Muscle layer of duodenum (tissue), 2 donors: ENCODE results near the gene KLHL10.
"Not testable (repeated sequence)": the region's sequence is repeated elsewhere in the genome, so short reads cannot be mapped to it uniquely, and the experiment has no call there.

Experiments
- H3K27ac ChIP-seq: one replicate; pipeline ENCODE4 v1.7.0; 2013; ENCODE audit warnings: mild to moderate bottlenecking, low read length
- H3K27me3 ChIP-seq: one replicate; pipeline ENCODE4 v1.7.0; 2013; ENCODE audit warnings: low read depth, mild to moderate bottlenecking, control low read depth, low read length
- H3K36me3 ChIP-seq, 2 donors: one replicate each; pipeline ENCODE4 v1.7.0; 2013; ENCODE audit warnings: low read length in 2 of 2, control low read depth in 1 of 2, mild to moderate bottlenecking in 1 of 2; ENCODE audit not compliant: insufficient read depth in 2 of 2, control insufficient read depth in 1 of 2
- H3K4me1 ChIP-seq, 2 donors: one replicate each; pipeline ENCODE4 v1.7.0; 2013; ENCODE audit warnings: low read length in 2 of 2, mild to moderate bottlenecking in 2 of 2, control low read depth in 1 of 2, moderate library complexity in 1 of 2; ENCODE audit not compliant: insufficient read depth in 2 of 2, control insufficient read depth in 1 of 2
- H3K4me3 ChIP-seq, 2 donors: one replicate each; pipeline ENCODE4 v1.7.0; 2013; ENCODE audit warnings: low read length in 2 of 2, low read depth in 1 of 2, mild to moderate bottlenecking in 1 of 2
- H3K9me3 ChIP-seq, 2 donors: one replicate each; pipeline ENCODE4 v1.7.0; 2013; ENCODE audit warnings: low read length in 2 of 2, control low read depth in 1 of 2, mild to moderate bottlenecking in 1 of 2; ENCODE audit not compliant: control insufficient read depth in 1 of 2
- donor health status: healthy.

KLHL10 gene

DNA sequence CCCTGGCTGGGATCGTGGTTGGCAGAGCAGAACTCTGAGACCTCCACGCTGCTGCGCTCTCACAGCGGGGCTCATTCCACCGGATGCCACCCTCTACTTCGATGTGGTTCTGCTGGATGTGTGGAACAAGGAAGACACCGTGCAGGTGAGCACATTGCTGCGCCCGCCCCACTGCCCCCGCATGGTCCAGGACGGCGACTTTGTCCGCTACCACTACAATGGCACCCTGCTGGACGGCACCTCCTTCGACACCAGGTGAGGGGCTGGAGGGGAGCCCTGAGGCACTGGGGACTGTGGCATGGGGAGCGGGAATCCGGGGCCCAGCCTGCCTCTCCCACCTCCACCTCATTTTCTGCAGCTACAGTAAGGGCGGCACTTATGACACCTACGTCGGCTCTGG is 19.6 kb upstream of the KLHL10 start:
- Histone ChIP-seq H3K27me3 (peaks cover 4% of the 10 kb centered on the region), H3K27ac (no peak overlapping the region), H3K36me3 (peaks cover 0 to 6% of the 10 kb centered on the region in 2 donors), H3K4me1 (peaks cover 0 to 8% of the 10 kb centered on the region in 2 donors), H3K9me3 (no peaks in the 10 kb centered on the region), H3K4me3 (no peak overlapping the region)

DNA sequence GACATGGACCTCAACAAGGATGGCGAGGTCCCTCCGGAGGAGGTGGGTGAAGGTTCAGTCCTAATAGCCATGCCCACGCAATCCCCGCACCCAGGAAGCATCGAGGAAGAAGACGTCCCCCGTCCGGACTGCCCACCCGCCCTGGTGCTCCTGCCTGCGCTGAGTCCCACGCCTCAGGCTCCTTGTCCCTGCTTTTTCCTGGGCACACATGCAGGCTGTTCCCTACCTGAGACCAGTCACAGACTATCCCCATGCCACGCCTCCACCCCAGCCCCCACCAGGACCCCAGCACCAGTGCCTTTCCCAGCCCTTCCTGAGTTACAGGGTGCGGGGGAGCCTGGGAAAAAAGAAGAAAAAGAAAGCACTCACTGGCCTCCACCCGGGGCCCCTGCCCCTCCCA is 15.8 kb upstream of the KLHL10 start:
- H3K4me1 ChIP-seq, result no peaks in the 10 kb centered on the region
- no peak overlapping the region for H3K4me3 ChIP-seq
- H3K27me3 ChIP-seq, result no peaks in the 10 kb centered on the region
- peaks cover 0 to 24% of the 10 kb centered on the region in 2 donors for H3K36me3 ChIP-seq
- H3K9me3 ChIP-seq, result no peaks in the 10 kb centered on the region
- no peak overlapping the region for H3K27ac ChIP-seq

DNA sequence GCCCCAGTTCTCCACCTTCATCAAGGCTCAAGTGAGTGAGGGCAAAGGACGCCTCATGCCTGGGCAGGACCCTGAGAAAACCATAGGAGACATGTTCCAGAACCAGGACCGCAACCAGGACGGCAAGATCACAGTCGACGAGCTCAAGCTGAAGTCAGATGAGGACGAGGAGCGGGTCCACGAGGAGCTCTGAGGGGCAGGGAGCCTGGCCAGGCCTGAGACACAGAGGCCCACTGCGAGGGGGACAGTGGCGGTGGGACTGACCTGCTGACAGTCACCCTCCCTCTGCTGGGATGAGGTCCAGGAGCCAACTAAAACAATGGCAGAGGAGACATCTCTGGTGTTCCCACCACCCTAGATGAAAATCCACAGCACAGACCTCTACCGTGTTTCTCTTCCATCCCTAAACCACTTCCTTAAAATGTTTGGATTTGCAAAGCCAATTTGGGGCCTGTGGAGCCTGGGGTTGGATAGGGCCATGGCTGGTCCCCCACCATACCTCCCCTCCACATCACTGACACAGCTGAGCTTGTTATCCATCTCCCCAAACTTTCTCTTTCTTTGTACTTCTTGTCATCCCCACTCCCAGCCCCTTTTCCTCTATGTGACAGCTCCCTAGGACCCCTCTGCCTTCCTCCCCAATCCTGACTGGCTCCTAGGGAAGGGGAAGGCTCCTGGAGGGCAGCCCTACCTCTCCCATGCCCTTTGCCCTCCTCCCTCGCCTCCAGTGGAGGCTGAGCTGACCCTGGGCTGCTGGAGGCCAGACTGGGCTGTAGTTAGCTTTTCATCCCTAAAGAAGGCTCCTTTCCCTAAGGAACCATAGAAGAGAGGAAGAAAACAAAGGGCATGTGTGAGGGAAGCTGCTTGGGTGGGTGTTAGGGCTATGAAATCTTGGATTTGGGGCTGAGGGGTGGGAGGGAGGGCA is 15.1 kb upstream of the KLHL10 start:
- H3K36me3 ChIP-seq, result peaks cover 0 to 27% of the 10 kb centered on the region in 2 donors
- no peak overlapping the region for H3K4me3 ChIP-seq
- H3K27me3 ChIP-seq, result no peaks in the 10 kb centered on the region
- no peak overlapping the region for H3K27ac ChIP-seq
- no peaks in the 10 kb centered on the region for H3K9me3 ChIP-seq
- no peaks in the 10 kb centered on the region for H3K4me1 ChIP-seq

DNA sequence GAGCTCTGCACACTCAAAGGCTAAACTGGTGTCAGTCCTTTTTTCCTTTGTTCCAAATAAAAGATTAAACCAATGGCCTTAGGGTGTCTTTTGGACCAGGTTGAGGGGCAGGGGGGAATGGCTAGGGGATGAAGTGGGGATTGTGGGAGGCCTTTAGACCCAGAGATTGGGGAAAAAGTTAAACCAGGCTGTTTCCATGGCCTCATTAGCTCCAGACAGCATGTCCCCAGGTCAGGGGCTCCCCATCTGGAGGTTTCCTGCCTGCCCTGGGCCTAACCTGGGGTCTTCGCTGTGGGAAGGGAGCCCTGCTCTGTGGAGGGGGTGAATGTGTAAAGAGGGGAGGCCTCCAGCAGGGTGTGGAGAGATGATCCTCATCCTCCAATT is 14.5 kb upstream of the KLHL10 start:
- no peaks in the 10 kb centered on the region for H3K27me3 ChIP-seq
- no peak overlapping the region for H3K4me3 ChIP-seq
- no peaks in the 10 kb centered on the region for H3K9me3 ChIP-seq
- peaks cover 0 to 29% of the 10 kb centered on the region in 2 donors for H3K36me3 ChIP-seq
- no peak overlapping the region for H3K27ac ChIP-seq
- no peaks in the 10 kb centered on the region for H3K4me1 ChIP-seq

DNA sequence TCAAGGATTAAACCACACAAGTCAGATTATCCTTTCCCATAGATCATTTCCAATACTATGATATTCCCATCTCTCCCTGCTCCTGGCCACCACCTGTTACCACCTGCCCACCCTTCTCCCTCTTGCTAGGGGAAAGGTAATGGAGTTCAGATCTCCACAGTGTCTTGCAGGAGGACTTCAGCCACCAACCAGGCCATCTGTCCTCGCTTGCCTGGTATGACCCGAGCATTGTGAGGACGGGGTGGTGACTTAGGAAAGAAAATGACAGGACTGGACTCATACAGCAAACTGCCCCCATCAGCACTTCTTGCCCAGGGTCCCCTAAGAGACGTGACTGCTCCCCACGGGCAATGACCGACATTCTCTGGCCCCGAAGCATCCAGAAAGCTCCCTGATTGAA is 14.0 kb upstream of the KLHL10 start:
- Histone ChIP-seq H3K4me1 (no peaks in the 10 kb centered on the region), H3K9me3 (no peaks in the 10 kb centered on the region), H3K27ac (no peak overlapping the region), H3K4me3 (no peak overlapping the region), H3K27me3 (no peaks in the 10 kb centered on the region), H3K36me3 (peaks cover under 1 to 30% of the 10 kb centered on the region in 2 donors)

DNA sequence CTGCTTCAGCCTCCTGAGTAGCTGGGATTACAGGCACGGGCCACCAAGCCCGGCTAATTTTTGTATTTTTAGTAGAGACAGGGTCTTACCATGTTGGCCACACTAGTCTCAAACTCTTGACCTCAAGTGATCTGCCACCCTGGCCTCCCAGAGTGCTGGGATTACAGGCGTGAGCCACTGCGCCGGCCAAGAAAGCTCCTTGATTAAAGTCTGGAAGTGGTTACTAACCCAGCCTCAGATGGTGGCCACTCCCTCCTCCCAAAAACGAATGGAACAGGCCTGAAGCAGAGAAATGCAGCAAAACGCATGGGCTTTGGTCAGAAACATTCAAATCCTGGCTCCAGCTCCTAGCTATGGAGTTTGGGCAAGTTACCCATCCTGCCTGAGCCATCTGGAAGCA is 13.5 kb upstream of the KLHL10 start:
- Histone ChIP-seq H3K4me1 (no peaks in the 10 kb centered on the region), H3K4me3 (no peak overlapping the region), H3K27ac (no peak overlapping the region), H3K36me3 (peaks cover 5 to 35% of the 10 kb centered on the region in 2 donors), H3K27me3 (no peaks in the 10 kb centered on the region), H3K9me3 (no peaks in the 10 kb centered on the region)

DNA sequence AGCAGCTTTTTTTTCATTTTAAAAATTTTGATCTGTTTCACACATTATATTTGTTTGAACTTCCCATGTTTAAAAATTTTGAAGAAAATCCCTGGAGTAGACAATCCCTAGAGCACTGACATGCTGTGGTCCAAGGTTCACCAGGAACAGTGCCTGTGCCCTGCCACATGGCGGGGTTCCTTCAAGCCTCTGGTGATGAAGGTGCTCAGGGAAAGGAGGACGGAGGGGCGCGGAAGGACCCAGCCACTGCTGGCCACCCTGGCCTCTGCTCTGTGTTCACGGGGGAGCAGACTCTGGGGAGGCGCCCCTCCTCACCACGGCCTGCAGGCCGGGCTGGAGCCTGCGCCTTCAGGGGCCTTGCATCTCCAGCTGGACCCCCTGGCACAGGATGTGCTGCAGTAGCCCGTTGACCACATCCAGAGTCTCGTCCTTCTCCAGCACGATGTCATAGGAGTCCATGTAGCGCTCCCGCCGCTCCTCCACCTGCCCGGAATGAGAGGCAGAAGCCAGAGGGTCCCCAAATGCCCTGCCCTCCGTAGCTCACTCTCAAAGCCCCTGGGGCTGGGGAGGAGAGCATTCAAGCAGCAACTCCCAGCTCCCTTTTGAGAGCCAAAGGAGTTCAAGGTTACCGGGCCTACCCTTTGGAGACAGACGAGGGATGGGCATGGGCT is 12.3 kb upstream of the KLHL10 start:
- H3K4me1 ChIP-seq, result no peaks in the 10 kb centered on the region
- H3K27me3 ChIP-seq, result no peaks in the 10 kb centered on the region
- no peak overlapping the region for H3K4me3 ChIP-seq
- no peaks in the 10 kb centered on the region for H3K9me3 ChIP-seq
- H3K36me3 ChIP-seq, result peaks cover 5 to 43% of the 10 kb centered on the region in 2 donors
- H3K27ac ChIP-seq, result no peak overlapping the region

DNA sequence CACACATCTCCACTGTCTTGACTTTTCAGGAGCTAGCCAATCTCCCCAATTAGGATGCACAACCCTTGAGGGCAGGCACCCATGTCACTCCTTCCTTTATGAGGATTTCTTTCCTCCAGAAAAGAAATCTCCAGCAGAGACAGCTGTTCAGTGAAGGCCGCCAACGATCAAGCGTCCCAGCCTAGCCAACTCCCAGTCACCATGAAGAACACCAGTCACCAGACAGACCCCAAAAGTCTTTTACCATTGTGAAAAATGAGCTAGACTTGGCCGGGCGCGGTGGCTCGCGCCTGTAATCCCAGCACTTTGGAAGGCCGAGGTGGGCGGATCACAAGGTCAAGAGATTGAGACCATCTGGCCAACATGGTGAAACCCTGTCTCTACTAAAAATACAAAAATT is 7.7 kb upstream of the KLHL10 start:
- H3K4me1 ChIP-seq, H3K9me3 ChIP-seq, H3K27me3 ChIP-seq, H3K4me3 ChIP-seq, H3K27ac ChIP-seq: not testable (repeated sequence)
- peaks cover 8 to 62% of the 10 kb centered on the region in 2 donors for H3K36me3 ChIP-seq

DNA sequence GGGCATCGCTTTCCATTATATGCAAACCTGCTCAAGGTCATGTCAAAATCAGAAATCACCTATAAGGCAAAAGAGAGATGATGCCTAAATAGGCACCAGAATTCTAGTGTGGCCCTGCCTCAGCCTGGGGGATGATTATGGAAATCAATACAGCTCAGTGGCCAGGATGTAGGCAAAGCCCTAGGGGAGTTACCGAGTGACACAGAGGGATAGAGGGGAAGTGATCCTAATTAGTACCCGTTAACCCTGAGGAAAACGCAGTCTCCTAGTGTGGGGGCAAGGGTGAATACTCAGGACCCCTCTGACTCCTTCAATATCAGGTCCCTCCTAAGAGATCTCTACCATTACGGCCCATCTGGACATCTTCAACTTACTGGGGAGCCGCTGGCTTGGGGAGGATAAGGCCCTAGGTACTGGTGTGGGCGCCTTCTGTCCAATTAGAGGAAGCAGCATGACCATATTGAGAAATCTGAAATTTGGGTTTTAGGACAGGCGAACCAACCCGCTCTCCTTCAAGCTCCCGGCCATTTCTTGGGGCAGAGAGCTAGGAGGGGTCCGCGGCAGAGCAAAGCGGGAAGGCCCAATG is 2.3 kb upstream of the KLHL10 start:
- peaks cover 4 to 21% of the 10 kb centered on the region in 2 donors for H3K36me3 ChIP-seq
- peak overlapping the region; percentile 36 for H3K27ac ChIP-seq
- no peaks in the 10 kb centered on the region for H3K27me3 ChIP-seq
- peak overlapping the region; percentile 61 to 94 for H3K4me3 ChIP-seq
- H3K4me1 ChIP-seq, result peaks cover 0 to 14% of the 10 kb centered on the region in 2 donors
- no peaks in the 10 kb centered on the region for H3K9me3 ChIP-seq

DNA sequence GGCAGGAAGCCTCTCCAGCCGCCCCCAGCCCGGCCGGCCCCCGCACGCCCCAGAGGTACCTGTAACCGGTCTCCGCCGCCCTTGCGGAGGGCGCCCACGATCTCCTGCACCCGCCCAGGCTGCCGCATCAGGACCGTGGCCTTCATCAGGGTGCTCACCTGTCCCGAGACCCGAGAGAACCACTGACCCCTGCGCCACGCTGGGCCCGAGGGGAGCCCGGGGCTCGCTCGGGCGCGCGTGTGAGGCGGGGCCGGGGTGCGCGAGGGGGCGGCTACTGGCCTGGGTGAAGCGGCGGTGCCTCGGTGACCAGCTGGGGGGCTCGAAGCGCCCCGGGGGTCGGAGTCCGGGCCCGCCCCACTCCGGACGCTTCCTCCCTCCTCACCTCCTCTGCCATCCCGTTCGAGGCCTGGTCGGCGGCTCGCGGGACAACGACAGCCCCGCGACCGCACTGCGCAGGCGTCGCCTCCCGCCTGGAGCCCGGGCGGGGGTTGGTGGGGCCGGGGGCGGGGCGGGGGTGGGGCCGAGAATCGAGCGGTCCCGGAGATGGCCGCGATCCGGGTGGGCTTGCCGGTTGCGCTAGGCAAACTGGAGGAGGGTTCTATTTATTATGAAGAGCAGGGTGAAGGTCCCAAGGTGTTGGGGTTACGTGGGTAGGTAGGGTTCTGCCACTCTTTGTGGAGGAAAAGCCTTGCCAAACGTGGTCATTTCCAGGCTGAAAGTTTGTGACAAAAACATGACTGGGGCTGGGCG is 1.6 kb upstream of the KLHL10 start, which contains the start of gene NT5C3B:
NT5C3B (minus strand) TSS at position 433 of the 750 bp plus-strand sequence; CDS start at position 394, 39 bp downstream.
- Histone ChIP-seq H3K27me3 (no peaks in the 10 kb centered on the region), H3K36me3 (peaks cover 4 to 15% of the 10 kb centered on the region in 2 donors), H3K4me3 (peak within 1 kb of the TSS; percentile 61 to 94), H3K9me3 (no peaks in the 10 kb centered on the region), H3K27ac (peak within 1 kb of the TSS; percentile 36), H3K4me1 (peaks cover 0 to 14% of the 10 kb centered on the region in 2 donors)
